Anterior cingulate cortex (tissue), 58 donors: ENCODE results near the gene PROK1.

ENCODE experiments used
- DNase-seq, 58 donors: peaks; one replicate each; lab custom pipeline; 2025; lab: John Stamatoyannopoulos, UW

PROK1 gene

DNA sequence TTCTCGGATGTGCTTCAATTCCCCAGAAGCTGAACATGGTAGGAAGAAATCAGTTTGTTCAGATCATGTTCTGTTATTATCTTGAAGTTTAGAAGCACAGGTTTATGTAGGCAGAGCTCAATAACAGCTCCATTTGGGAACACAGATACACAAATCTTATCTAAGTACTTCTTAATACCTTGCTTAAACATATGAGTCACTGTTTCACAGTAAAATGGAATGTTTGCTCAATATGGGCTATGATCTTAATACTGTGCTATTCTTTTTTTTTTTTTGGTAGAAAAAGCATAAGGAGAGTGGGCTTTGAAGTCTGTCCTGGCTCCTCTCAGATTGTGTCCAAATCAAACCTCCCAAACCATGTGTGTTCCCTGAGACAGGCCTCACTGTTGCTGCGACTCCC is 13.4 kb downstream of the PROK1 start:
- DNase-seq, result no peak

DNA sequence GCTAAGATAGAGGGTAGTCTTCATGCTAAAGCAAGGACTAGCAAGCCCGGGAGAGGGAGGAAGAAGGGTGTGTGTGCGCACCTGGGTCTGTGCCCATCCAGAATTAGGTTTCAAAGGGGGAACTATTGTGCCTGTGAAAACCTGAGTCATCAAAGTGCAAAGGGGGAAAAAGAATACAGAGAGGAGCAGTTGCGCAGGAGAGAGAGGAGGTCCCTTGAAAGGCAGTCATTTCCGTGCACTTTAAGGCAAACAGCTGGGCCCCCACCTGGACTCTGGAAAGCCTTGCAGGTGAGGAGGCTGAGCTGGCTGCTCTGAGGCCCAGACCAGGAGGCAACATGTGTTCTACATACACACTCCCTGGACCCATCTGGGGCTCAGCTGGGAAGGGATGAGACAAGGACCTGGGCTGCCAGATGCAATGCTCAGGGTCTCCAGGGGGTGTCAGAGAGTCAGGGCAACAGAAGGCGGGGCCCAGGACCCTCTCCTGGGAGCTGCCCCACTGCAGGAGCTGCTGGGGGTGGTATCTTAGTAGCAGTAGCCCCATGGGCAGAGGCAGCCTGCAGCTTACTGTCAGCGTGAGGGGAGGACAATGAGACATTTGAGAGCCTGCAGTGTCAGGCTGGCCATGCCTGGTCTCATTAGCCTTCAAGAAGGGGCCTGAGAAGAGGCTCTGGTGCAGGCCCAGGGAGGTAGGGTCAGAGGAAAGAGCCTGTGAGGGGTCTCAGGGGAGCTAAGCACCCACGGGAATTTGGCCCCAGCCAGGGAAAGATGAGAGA is 14.3 kb downstream of the PROK1 start:
- no peak for DNase-seq

DNA sequence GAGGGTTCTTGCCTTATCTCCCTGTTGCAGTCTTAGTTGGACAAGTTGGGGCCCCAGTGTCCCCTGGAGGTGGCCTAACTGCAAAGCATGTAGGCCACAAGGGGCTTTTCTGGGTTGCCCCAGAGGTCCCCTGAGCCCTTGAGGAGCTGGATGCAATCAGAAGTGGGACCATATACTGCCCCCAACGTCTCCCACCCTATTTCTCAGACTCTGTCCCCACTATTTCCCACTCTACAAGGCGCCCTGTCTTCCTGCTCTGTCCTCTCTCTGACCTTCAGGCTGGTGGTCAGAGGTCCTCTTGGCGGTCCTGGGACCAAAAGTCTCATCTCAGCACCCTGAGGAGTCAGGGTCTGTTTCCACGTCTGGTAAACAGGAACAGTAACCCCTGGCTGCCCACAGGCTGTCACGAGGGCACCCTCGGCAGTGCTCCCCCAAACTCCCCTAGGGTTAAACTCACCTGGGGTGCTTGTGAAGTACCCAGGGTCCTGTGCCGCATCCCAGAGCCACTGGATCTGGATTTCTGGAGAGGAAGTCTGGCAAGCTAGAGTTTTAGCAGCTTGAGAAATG is 14.9 kb downstream of the PROK1 start:
- DNase-seq, result no peak

DNA sequence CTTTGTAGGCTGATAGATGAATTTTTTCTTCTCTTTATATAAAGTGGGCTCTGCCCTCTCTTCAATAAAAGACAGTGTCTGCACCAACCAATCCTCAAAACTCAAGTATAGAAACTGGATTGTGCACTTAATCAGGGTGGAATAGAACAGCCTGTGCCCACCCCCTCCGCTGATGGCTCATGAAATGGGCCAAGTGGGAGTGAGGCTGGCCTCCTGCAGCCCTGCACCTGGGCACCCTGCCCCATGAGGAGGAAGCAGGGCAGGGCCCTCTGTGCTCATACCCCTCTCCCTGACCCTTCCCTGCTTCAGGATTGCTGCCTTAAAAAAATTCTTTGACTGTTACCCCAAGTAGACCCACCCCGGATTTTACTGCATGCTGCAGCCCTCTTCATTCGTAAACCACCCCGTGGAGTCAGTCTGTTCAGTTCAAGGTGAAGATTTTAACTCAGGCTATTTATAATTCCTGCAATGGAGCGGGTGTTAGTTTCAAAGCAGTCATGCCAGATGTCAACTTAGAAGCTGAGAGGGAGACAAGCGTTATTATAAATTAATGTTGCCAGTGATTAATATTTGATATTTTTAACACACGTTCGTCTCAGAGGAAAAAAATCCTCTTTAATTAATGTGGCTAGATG is 15.8 kb downstream of the PROK1 start:
- no peak for DNase-seq

DNA sequence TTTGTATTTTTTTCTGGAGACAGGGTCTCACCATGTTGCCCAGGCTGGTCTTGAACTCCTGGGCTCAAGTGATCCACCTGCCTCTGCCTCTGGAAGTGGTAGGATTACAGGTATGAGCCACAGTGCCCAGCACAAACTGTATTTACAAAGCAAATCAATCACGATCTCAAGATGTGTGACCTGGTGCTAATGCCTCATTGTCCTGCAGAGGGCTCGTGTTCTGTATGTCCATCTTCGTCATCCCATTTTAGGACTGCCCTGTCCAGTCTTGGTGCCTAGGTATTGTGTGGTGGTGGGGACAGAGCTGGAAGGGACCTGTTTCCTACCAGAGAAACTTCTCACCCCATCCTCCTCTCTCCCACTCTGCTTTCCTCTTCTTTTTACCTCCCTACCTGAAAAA is 20.2 kb downstream of the PROK1 start:
- DNase-seq, result no peak

DNA sequence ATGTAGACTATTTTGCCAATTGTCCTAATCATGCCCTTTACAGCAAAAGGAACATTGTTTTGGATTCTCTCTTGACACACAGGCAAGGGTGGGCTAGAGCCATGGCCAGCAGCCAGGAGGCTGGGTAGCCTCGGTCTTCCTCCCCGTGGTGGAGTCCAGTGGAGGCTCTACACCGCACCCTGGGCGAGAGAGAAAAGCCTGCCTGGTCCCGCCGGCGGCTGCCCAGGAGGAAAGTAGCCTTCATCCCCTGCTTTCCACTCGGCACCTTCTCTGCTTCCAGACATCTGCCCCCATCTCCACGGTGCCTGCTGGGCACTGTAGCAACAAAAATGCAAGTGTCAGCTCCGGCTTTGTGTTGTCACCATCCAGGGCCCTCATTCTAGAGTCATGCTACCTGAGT is 21.6 kb downstream of the PROK1 start:
- no peak for DNase-seq

DNA sequence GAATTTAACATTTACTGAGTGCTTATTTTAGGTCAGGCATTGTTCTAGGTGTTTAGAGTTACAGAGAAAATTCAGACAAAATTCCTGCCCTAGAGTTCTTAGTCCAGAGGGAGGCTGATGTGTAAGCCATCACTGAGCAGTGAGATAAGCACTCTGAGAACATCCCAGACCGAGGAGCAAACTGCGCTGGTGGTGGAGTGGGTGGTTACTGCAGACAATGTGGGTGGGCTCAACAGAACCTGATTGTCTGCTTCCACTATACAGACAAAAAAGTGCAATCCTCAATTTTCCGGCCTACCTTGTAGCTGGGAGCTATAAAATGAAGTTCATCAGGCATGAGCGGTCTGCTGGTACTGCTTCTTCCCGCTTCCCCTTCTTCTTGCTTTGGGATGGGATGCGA is 23.5 kb downstream of the PROK1 start:
- no peak for DNase-seq

DNA sequence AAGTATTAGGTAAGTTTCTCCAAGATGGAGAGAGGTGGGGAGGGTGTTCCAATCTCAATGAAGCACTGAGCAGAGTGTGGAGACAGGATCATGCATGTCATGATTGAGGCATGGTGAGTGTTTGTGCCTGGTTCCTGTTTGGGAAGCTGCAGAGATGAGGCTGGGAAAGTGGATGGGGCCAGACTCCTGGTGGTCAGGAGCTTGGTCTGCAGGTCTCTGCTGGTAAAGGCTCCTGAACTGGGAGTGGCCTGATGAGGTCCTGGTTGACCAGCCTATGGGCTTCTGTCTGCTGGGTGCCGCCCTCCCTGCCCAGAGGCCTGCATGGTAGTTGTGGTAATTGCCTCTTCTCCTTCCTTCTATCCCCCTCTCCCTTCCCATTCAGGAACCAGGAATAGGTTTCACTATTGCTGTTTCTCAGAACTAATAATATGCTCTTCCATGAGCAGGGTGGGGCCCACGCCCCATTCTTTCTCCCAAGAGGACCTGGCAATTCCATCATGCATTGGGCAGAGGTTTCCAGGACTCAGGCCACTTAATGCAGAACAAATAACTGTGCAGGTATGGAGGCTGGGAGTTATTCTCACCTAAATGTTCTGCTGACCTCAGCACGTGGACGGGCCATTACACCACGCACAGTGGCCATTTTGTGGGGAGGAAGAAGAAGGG is 24.5 kb downstream of the PROK1 start:
- DNase-seq, result no peak

DNA sequence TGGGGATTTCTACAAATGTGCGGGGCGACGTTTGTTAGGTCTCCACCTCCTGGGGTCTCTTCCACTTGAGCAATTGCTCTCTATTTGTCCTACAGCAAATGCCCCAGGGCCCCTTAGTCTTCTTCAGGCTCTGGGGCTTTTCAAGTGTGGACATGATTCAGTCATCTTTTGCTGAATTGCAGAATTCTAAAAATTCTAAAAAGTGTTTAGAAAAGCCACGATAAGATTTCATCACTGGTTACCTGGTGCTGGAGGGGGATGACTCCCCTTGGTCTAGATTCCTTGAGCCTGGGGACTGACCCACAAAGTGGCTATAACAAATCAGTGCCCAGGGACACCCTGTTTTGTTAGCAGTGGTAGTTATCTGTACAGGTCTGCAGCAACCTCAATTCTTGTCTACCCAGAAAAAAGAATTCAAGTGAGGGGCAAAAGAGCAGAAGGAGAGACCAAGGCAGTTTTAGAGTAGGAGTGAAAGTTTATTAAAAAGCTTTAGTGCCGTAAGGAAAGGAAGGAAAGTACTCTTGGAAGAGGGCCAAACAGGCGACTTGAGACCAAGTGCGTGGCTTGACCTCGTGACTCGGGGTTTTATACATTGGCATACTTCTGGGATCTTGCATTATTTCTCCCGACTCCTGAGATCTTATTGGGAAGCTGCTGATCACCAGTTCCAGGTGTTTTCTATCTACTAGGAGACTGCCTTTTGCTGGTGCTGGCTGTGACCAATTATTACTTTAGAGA is 25.2 kb downstream of the PROK1 start:
- no peak for DNase-seq

DNA sequence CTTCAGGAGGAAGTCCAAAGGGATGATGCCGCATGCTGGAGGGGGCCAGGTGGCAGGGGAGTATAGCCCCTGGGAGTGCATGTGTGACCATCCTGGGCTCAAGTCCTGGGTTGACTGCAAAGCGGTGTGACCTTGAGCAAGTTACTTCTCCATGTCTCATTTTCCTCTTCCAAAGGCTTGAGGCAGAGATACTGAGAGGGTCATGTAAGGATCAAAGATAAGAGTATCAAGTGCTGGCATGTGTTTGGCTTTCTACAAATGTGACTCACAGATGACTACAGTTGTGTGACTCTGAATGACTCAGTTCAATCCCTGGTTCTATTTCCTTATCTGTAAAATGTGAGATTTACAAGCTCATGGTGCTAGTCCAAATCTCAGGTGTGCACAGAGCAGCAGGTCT is 26.1 kb downstream of the PROK1 start:
- DNase-seq, result no peak

DNA sequence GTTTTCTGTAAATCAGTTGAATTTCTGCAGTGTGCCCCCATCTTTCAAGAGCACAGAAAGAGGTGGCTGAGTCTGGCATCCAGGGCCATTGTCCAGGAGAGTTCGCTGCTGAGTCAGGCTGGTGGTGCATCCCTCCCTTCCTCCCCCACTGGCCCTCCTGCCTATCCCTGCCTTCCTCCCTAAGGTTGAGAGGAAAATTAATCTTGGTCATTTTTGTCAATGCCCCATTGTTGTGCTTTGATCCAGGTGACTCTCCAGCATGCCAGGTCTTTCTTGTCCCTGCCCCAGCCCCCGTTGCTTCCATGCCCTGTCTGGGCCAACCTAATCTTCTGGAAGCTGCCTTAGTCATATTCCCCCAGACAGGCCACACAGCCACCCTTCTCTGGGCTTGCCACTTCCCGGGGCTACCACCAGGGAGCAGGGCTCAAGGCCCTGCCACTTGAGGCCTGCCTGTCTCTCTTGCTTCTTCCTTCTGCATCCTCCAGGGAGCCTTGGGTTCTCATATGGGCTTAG is 26.6 kb downstream of the PROK1 start:
- no peak for DNase-seq

DNA sequence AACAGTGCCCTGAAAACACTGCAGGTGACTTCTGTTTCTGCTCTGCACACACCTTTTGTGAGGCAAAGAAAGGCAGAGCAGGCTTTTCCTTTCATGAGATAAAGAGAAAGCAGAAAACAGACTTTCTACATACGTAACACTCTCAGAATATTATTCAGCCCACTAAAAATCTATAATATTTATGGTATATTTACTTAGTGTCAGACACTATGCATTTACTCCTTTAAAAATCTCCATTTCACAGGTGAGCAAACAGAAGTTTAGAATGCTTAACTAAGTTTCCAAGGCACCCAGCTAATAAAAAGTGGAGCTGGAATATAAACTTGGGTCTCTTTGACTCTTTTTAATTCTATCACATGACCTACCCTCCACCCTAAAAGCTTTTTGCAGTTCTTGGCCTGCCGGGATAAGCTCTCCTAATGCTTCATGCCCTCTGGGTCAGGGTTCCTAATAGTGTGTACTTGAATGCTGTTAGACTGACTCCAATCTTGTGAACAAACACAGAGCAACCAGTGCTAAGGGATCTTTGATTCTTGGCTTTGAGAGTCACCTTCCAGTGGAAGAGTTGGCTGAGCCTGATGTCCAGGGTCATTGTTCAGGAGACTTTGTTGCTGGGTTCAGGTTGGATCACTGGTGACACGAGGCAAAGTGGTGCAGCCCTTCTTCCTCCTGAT is 27.2 kb downstream of the PROK1 start:
- no peak for DNase-seq

DNA sequence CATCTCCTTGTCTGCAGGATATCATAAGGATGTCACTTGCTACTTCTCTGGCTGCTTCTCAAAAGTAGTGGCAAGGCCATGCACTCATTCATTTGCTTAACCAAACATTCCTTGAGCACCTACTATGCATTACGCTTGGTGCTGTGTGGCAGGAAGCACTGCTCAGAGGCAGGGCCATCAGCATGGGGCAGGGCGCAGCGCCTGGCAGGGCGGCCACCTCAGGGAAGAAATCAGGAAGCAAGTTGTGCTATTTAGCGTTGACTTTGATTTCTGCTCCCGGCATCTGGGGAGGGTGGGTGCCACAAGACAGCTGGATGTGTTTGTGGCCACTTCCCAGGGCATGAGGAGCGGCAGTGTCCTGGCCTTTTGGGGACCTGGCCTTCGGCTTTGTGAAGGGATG is 27.9 kb downstream of the PROK1 start:
- no peak for DNase-seq

DNA sequence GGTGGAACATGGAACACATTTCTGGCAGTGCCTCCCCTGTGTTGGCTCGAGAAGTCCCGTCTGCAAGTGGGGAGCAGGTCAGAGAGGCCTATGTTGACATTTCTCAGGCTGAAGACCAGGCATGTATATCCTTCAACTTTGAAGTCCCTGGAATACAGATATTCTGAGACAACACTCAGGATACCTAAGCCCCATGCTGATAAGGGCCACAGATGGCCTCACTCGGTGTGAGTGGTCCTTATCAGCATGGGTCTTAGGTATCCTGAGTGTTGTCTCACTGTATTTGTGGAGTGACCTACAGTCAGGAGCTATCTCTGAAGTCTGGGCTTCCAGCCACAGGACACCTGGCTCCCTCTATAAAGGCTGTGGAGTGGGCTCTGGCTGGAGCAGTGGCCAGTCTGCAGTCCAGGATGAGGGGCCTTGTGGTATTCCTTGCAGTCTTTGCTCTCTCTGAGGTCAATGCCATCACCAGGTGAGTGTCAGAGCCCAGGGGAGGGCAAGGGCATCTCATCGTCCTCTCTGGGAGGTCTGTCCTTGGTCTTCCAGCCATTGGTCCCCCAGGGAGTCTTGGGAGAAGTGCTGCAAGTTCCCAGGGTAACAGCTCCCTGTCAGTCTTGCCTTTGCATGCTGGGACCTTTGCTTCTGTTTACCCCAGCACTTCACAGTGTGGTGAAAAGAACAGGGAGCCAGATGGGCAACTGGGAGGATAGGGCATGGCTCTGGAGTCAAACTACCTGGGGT is 29.6 kb downstream of the PROK1 start:
- no peak for DNase-seq

DNA sequence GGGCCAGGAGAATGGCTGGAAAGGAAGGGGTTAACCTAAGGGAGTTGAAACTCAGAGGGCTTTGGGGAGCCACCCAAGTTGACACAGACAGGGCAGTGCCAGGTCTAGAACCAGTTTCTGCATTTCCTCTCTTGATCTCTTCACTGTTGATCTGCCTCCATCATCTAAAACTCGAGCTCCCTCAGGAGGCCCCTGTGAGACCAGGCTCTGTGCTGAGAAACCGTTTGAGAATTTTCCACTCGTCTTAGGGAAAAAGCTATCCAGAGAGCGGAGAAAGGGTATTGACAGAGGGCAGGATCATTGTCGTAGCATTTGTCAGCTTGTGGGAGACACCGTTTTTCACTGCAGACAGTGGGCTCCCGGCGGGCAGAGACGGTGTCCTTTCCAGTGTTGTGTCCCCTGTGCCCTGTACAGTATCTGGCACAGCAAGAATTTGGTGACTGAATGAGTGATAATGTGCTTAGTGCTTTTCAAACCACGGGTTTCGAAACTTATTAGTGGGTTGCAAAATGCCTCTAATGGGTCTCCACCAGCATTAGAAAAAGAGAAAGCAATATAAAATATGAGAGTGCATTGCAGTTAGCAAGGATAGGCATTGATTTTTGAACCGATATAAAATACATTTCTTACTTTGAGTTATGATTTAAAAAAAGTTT is 31.1 kb downstream of the PROK1 start:
- DNase-seq, result no peak

DNA sequence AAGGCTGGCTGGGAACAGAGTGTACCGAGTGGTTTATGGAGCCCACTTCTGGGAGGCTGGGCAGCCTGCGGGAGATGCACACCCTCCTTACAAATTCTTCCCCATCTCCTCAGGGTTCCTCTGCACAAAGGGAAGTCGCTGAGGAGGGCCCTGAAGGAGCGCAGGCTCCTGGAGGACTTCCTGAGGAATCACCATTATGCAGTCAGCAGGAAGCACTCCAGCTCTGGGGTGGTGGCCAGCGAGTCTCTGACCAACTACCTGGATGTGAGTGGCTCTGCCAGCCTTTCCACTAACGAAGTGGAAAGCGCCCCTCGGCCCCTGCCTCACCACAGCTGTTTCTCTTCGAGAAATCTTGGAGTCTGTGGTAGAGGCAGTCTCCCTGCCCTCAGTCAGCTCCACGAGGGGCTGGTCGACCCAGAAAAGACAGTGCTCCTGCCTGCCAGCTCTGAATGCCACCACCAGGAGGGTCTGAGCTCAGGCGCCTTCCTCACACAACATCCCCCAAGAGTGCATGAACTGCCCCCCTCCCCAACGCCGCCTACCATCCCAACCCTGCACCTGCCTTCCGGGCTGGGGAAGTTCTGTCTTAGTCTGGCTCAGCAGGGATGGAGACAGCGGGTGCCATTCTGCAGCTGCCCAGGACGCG is 31.8 kb downstream of the PROK1 start:
- no peak for DNase-seq

DNA sequence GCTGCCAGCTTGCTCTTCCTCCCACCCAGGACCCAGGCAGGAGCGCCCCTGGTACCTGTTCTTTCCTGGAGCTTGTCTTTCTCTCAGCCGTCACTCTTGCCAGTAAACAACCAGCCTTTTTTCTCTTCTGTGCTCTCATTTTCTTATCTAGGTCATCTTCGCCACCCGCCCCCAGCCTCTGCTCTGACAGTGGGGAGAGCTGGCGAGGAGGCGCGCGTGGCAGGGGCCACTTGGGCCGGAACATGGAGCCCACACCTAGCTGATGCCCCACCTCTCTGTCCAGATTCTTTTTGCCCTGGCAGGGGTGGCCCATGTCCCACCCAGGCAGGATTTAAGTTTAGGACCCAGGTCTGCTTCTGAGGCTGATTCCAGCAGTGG is 32.3 kb downstream of the PROK1 start:
- peak in 2 of 58 donors; percentile 10 to 28 for DNase-seq

DNA sequence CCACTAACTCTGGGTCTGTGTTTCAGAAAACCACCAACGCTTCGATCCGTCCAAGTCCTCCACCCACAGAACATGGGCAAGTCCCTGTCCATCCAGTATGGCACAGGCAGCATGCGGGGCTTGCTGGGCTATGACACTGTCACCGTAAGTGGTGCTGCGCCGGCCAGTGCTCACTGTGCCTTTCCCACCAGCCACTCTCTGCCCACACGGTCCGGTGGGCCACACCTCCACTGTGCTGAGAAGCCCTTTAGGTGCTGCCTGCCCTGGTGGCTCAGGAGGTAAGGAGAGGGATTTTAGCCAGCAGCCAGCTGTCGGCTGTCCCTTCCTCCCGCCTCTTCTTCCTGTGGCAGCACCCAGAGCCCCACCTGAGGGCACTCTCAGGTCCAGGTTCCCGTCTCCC is 33.9 kb downstream of the PROK1 start:
- DNase-seq, result no peak
